ENCODE results near the gene JTB.

Gene JTB

DNA sequence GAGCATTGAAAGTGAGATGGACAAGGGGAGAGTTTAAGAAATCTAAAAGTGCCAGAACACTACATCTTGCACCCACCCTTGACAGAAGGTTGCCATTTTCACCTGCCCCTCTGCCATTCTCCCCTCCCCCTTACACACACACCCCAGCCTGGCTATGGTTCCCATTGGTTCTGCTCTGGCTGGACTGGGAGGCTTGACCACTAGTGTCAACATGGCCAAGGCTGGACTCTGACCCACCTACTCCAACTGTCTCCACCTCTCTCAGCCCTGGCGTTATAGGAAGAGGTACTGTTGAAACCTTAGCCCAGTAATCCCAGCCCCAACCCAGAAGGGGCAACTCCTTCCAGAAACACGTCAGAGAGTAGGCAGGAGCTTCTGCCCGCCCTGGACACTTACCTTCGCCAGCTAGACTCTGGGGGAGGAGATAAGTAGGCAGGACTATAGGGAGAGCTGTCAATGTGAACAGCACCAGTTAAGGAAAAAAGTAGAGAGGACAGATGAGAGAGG, 23.6 kb downstream of the JTB start:
- no peak for DNase-seq

DNA sequence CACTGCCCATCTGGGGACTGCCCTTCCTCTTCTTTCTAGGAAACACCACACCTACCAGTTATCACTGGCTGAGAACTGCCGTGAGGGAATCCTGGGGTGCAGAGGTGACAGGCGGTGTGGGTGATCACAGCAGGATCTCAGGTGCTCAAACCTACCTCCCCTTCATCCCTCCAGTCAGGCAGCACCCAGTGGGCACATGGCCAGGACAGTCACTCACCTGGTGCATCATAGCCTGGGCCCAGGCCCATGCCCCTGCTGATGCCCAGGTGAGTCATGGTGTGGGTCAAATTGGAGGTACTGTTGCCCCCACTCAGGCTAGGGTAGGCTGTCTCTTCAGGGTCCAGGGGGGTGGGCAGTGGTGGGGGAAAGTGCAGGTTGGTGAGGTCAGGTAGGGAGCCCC, 25.7 kb downstream of the JTB start:
- no peak for DNase-seq

- DNase-seq: no peak
Observed at GRCh38 chr1:153951183-153951582, 26.3 kb downstream of the JTB start.

DNA sequence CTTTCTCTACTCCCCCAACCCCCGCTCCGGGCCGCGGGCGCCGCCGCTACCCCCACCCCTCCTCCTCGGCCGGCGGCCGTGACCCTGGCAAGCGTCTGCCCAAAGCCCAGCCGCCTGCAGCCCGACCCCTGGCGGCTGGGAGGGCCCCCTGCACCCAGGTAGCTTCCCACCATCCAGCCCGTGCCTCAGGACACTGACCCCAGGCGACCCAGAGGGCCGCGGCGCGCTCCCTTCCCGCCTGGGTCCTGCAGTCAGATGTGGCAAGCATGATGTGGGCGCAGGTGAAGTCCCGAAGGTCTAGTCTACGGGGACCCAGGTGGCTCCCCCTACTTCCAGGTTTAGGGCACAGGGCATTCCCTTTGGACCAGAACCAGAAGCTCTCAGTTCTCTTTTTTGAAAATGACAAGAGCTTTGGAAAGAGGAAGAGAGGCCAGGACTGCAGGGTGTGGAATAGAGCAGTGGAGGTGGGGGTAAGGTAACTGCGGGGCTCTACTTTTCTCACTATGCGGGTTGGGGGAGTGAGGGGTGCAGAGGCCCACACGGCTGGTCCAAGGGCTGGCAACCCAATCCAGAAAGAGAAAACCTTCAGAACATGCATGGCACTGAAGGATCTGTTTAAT, 30.7 kb downstream of the JTB start, which contains the start of gene DENND4B:
TSS of gene DENND4B (minus strand) at position 97 of the 620 bp plus-strand sequence. CDS start 2,344 bp downstream, outside the sequence.
- peak; percentile 53 for DNase-seq

DNA sequence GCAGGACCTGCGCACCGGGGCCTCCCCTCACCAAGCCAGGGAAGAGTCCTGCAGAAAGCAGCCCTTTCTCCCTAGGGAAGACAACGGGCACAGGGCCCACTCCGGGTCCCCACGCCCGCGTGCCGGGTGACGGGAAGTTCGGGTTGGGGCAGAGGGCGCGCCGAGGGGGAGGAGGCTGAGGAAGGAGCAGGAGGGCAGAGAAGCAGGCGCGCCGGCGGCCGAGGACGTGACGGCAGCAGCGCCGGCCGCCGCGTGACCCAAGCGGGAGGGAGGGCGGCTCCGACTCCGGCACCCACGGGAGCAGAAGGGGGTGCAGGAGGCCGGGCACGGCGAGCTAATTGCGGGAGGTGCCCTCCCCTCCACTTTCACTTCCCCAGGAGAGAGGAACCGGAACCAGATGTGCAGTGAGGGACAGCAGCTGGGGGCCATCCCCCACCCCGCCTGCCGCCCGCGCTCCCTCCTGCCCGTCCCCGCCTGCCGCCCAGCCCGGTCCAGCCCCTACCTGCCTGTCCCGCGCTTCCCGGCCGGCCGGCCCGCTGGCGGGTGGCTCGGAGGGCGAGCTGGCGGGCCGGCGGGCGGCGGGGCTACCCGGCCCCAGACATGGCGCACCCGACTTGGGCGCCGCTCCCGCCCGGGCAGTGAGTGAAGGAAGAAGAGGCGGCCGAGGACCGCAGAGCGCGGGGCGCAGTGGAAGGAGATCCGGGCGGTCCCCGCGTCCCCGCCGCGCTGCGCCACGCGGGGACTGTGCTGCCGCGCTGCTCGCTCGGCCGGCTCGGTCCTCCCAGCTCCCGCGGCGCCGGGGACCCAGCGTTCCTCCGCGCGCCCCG, 31.5 kb downstream of the JTB start:
- no peak for DNase-seq

DNA sequence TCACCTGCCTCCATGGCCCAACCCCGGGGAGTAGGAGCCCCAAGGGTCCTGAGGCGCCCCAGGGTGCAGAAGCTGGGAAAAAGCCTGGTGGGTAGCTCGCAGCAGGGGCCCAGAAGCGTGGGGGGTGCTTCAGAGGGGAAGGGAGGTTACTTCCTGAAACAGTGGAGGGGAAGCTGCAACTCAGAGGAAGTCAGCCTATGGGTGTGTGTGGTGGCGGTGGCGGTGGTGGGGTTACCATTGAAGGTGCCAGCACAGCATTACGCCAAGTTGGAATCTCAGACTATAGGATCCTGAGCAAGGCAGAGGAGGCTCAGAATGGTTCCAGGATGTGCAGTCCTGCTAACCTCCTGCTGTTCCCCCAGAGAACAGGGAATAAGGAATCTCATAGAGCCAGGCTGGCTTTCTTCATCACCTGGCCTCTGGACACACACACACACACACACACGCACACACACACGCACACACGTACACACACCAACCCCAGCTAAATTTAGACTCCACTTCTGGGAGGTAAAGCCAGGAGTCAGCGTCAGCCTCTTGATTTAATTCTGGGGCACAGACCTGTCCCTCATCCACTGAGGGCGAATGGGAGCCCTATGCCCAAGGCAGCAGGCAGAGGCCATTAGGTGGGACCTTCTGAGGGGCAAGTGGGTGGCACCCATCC, 32.2 kb downstream of the JTB start:
- no peak for DNase-seq

DNA sequence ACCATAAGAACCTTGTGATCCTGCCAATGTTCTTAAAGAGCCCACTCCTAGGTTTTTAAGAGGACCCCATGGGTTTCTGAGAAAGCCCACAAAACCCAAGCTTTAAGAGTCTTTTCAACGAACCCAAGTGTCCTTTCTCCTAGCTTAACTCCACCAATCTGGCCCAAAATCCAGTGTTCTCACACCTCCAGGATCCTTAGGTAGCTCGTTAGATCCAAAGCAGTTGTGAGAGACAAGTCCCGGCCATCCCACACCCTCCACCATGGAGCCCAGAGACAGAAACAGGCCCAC, 32.7 kb downstream of the JTB start:
- DNase-seq: no peak

- DNase-seq: no peak
Observed at GRCh38 chr1:153944005-153944826, 33.3 kb downstream of the JTB start.

GRCh38 chr1:153942766-153943549, 34.5 kb downstream of the JTB start:
- DNase-seq: no peak

- no peak for DNase-seq
Observed at GRCh38 chr1:153941826-153942725, 35.4 kb downstream of the JTB start.

DNA sequence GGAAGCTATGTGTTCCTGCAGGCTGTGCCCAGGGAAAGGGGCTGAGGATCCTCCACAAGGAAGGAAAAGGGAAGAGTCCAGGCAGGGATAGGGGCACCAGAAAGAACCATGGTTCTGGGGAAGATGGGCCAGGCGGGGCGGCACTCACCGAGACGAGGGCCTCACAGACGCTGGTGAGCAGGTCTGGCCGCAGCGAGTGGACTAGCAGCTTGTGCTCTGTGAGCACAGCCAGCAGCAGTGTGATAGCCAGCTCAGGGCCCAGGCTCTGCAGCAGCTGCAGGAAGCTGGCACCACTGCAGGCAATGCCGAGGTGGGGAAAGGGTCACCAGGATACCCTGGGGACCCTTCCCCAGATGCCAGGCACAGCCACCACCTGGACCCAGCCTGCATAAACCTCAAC, 36.7 kb downstream of the JTB start:
- DNase-seq: no peak

DNA sequence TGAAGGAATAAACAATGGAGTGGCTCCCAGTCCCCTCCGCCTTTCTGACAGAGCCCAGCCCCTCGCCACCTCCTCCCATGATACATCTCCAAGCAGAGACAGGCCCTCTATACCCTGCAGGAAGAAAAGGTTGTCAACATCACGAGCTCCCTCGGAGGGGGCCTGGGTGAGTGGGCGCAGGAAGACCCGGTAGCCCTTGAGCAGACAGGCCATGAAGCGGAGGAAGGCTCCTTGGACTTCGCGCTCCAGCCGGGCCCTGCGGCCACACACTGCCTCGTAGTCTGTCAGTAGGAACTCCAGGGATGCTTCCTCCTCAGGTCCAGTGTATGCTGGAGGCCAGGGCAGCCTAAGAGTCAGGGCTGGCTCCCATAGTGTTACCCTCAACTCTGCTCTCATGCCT, 38.0 kb downstream of the JTB start:
- no peak for DNase-seq

DNA sequence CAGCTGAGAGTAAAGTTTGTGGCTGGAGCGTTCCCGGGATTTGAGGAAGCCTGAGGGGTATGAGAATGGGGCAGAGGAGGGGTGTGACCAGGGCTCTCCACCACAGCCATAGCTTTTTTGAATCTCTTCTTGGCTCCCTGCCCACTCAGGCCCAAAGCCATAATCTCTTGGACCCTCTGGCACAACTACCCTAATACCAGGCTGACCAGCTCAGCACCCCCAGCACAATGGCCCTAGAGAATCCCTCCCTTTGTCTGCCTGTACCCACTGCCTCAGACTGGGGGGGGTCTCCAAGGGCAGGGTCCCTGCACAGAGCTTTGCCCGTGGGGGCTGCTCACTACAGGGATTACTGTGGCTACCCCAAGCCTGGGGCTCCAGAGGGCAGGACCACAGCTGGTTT, 38.5 kb downstream of the JTB start:
- no peak for DNase-seq

DNA sequence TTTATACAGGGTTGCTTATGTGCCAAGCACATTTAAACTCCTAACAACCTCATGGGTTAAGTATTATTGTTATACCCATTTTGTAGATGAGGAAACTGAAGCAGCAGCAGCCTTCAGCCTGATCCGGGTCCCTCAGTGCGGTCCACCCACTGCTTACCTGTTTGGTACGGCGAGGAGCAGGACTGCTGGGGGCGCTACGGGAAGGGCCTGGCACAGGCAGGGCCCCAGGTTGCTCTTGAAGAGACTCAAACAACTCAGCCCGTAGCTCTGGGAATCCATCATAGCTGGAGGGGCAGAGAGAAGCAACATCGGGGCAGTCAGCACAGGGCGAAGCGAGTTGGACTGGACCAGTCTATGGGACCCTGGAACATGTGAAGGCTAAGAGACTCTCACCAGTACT, 40.1 kb downstream of the JTB start:
- DNase-seq: no peak

GRCh38 chr1:153936011-153936802, 41.3 kb downstream of the JTB start:
- no peak for DNase-seq

DNA sequence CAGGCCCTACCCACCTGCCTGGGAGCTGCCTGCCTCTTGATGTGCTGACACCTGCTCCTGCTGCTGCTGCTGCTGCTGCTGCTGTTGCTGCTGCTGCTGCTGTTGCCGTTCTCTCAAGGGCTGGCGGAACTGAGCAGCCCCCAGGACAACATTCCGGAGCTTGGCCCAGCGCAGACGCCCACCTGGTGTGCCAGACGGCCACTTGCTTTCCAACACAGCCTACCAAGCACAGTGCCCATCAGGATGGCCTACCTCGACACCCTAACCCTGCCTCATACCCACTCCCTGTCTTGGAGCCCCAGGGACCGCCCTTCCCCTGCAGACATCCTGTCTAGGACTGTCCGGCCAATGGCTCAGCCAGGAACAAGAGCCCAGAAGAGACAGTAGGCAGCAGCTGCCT, 42.7 kb downstream of the JTB start:
- DNase-seq: no peak

DNA sequence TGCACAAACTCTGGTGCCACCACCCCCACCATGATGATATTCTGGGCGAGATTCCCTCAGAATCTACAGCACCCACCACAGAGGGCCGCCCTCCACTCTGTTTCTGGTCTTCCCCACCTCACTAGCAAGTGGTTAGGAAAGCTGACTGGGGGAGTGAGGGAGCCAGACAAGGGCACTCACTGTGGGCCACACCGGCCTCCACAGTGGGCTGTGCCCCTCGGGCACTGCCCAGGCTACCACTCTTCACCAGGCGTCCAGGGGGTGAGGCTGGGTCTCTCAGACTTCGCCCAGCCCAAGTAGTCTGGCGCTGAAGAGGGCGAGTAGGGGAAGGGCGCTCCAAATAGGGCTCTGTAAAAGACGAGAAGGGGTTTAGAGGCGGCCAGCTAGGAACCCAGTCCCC, 43.5 kb downstream of the JTB start:
- no peak for DNase-seq

- no peak for DNase-seq
Observed at GRCh38 chr1:153933430-153933829, 44.0 kb downstream of the JTB start.

GRCh38 chr1:153932156-153933131, 45.0 kb downstream of the JTB start:
- DNase-seq: no peak
